Endothelial cell of umbilical vein (primary cell): ENCODE data around the gene NR5A1. TPM values are rescaled to one million over a fixed set of nuclear protein-coding genes. Genes with fewer than 3 reads are reported as not detected.

Experiments
- BruUV-seq: library from RNA; stranded (reverse); fragments of 400-500 nt; replicated peaks from 2 replicates; lab custom pipeline; 2021; lab: Mats Ljungman, UMichigan
- CTCF ChIA-PET: fragments of 300-600, 350-600 bp; sonication (Branson Sonifier 250); formaldehyde crosslinking; loops from one replicate; lab custom pipeline; 2021; ENCODE audit warnings: antibody characterized with exemption, inconsistent platforms; lab: Charles Lee
- POLR2A ChIA-PET: fragments of 300-600, 350-600 bp; sonication (Branson Sonifier 250); formaldehyde crosslinking; loops from one replicate; lab custom pipeline; 2021; ENCODE audit warnings: antibody characterized with exemption, inconsistent platforms; lab: Charles Lee
- DNase-seq: peaks from one replicate; pipeline ENCODE4 v3.0.0-alpha.2; 2011; ENCODE audit warnings: low read depth, low spot score
- FAIRE-seq: peaks from 2 replicates; lab custom pipeline; 2011; peaks lifted over from hg19 to GRCh38; lab: Jason Lieb, UNC
- H2AFZ ChIP-seq: 2 replicates; pipeline ENCODE4 v1.6.0; 2012; ENCODE audit warnings: low read depth, low read length, control low read depth, inconsistent platforms
- H3K27ac ChIP-seq: 2 replicates; pipeline ENCODE4 v1.5.1; 2011; ENCODE audit warnings: low read depth, mild to moderate bottlenecking, control low read depth, low read length, moderate library complexity; ENCODE audit not compliant: insufficient read depth
- H3K27me3 ChIP-seq, 2 experiments: 2 replicates each; pipeline versions ENCODE4 v1.6.0 to v1.6.1; 2011; ENCODE audit warnings: low read length in 2 of 2, mixed read lengths in 1 of 2; ENCODE audit not compliant: control insufficient read depth in 2 of 2, insufficient read depth in 2 of 2
- H3K36me3 ChIP-seq, 2 experiments: 2 replicates in 1 of 2; 3 replicates in 1 of 2; pipeline ENCODE4 v1.5.1; 2011; ENCODE audit warnings: low read length in 2 of 2, mild to moderate bottlenecking in 1 of 2, moderate library complexity in 1 of 2; ENCODE audit not compliant: control insufficient read depth in 2 of 2, insufficient read depth in 2 of 2; ENCODE audit errors: extremely low read depth in 1 of 2
- H3K4me1 ChIP-seq: 3 replicates; pipeline ENCODE4 v1.5.1; 2011; ENCODE audit warnings: mild to moderate bottlenecking, low read length; ENCODE audit not compliant: control insufficient read depth, insufficient read depth; ENCODE audit errors: extremely low read depth
- H3K4me2 ChIP-seq: 2 replicates; pipeline ENCODE4 v1.6.1; 2011; ENCODE audit warnings: low read length, control low read depth, mixed read lengths; ENCODE audit not compliant: insufficient read depth
- H3K4me3 ChIP-seq, 3 experiments: fragments of 200-600 bp in 1 of 3; sonication (generic), shearing (Covaris generic) in 1 of 3; replicated peaks in 1 of 3; 2 replicates each; pipeline ENCODE4 v1.5.1; 2011 to 2016; ENCODE audit warnings: control low read depth in 3 of 3, low read length in 3 of 3, mild to moderate bottlenecking in 2 of 3, inconsistent platforms in 1 of 3, low read depth in 1 of 3, moderate library complexity in 1 of 3; ENCODE audit not compliant: insufficient read depth in 1 of 3
- H3K79me2 ChIP-seq: 2 replicates; pipeline ENCODE4 v1.6.0; 2012; ENCODE audit warnings: low read length, inconsistent platforms; ENCODE audit not compliant: control insufficient read depth, insufficient read depth
- H3K9ac ChIP-seq: replicated peaks from 2 replicates; pipeline ENCODE3; 2011; ENCODE audit warnings: low read length, control low read depth; ENCODE audit not compliant: insufficient read depth; ENCODE audit errors: extremely low read depth
- H3K9me1 ChIP-seq: replicated peaks from 3 replicates; pipeline ENCODE4 v1.6.0; 2011; ENCODE audit warnings: mild to moderate bottlenecking, low read length; ENCODE audit not compliant: control insufficient read depth, insufficient read depth; ENCODE audit errors: extremely low read depth
- H3K9me3 ChIP-seq: replicated peaks from 2 replicates; pipeline ENCODE4 v1.5.1; 2012; ENCODE audit warnings: low read length, inconsistent platforms; ENCODE audit not compliant: control insufficient read depth, insufficient read depth
- H4K20me1 ChIP-seq: replicated peaks from 2 replicates; pipeline ENCODE3; 2011; ENCODE audit warnings: mild to moderate bottlenecking, low read length; ENCODE audit not compliant: control insufficient read depth, insufficient read depth; ENCODE audit errors: extremely low read depth
- EZH2 ChIP-seq: IDR thresholded peaks from 2 replicates; pipeline ENCODE4 v1.6.1; 2012; ENCODE audit warnings: borderline replicate concordance, low read depth, mild to moderate bottlenecking, moderate library complexity, low read length, inconsistent platforms; ENCODE audit not compliant: severe bottlenecking
- FOS ChIP-seq: IDR thresholded peaks from 2 replicates; pipeline ENCODE4 v1.6.1; 2011; ENCODE audit warnings: mild to moderate bottlenecking, low read length, moderate library complexity, borderline replicate concordance; ENCODE audit not compliant: insufficient read depth
- GATA2 ChIP-seq: IDR thresholded peaks from 2 replicates; pipeline ENCODE4 v1.7.0; 2011; ENCODE audit warnings: low read depth, mild to moderate bottlenecking, moderate library complexity, mixed read lengths, low read length; ENCODE audit not compliant: insufficient read length, insufficient read depth
- JUN ChIP-seq: IDR thresholded peaks from 2 replicates; pipeline ENCODE4 v1.6.1; 2011; ENCODE audit warnings: borderline replicate concordance, low read depth; ENCODE audit not compliant: insufficient read length, insufficient read depth
- MYC ChIP-seq: IDR thresholded peaks from one replicate; pipeline ENCODE4 v1.6.1; 2011; ENCODE audit warnings: mild to moderate bottlenecking, low read depth, low read length
- POLR2A ChIP-seq: IDR thresholded peaks from 2 replicates; pipeline ENCODE4 v1.6.1; 2012; ENCODE audit warnings: low read depth, mild to moderate bottlenecking, control low read depth, low read length
- POLR2AphosphoS5 ChIP-seq: IDR thresholded peaks from 2 replicates; pipeline ENCODE4 v1.6.1; 2012; ENCODE audit warnings: low read depth, mild to moderate bottlenecking, control low read depth, low read length, moderate library complexity; ENCODE audit not compliant: insufficient read depth
- dilution Hi-C: fragments of 300-500 bp; cut with MboI; formaldehyde crosslinking; loops from one replicate; pipeline ENCODE4 v1.15.0; 2019; ENCODE audit warnings: low sequenced_read_pairs; ENCODE audit not compliant: extremely low pct_ligation_motif_present
- intact Hi-C: fragments of 100-400 bp; cut with micrococcal nuclease; formaldehyde crosslinking; loops from one replicate; pipeline ENCODE4 v1.10.0; 2022
- polyA plus RNA-seq, 4 experiments: library from polyadenylated mRNA; depleted of rRNA in 3 of 4; stranded (reverse) in 3 of 4; unstranded in 1 of 4; fragments of >200 nt; gene quantifications; 2 replicates each; pipeline versions ENCODE4 v1.2.1 to v1.2.3, GENCODE V29; 2011 to 2012; ENCODE audit warnings: missing spikeins in 1 of 4
- total RNA-seq: library from RNA; stranded (reverse); gene quantifications from 2 replicates; pipeline ENCODE4 v1.2.3, GENCODE V29; 2021
- TF ChIP-seq, protein P1 (sequence below), 2 donors: IDR thresholded peaks; 1 replicate in 1 of 2; 2 replicates in 1 of 2; pipeline ENCODE4 v1.5.1; 2011; ENCODE audit warnings: low read length in 2 of 2, mild to moderate bottlenecking in 2 of 2, moderate library complexity in 2 of 2, control low read depth in 1 of 2, inconsistent platforms in 1 of 2, low read depth in 1 of 2; ENCODE audit not compliant: insufficient read depth in 1 of 2; ENCODE audit errors: extremely low read depth in 1 of 2

The NR5A1 gene
- total and polyA plus RNA-seq, 2 donors (not counting 3 experiments of a cell fraction or from before 2014, with no cell fraction given): not detected

DNA sequence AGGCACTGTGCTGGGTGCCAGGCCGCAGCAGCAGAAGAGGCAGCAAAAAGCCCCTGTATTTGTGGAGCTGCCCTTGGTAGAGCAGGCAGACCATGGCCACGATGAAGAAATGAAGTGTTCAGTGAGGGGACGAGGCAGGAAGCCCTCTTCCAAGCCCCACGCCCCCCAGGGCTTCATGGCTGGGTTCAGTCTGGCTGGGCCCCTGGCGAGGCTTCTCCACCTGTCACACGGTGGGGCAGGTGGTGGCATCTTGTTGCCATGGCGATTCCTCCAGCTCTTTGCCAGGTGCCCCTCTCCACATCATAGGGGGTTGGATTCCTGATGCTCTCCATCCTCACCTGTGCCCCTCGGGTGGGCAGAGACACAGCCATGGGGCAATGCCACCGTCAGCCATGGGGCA lies 35.4 kb downstream of the NR5A1 start:
- no peak for DNase-seq
- intact Hi-C loops: no loop called here
- H3K79me2 ChIP-seq: no peaks in the 10 kb centered on the region
- dilution Hi-C loops: no loop called here
- H4K20me1 ChIP-seq: no peaks in the 10 kb centered on the region
- no peak overlapping the region for H3K4me2 ChIP-seq
- H3K4me3 ChIP-seq: no peak overlapping the region
- H3K27ac ChIP-seq: no peak overlapping the region
- H3K9me1 ChIP-seq: no peaks in the 10 kb centered on the region
- peaks cover 0 to under 1% of the 10 kb centered on the region in 2 experiments for H3K27me3 ChIP-seq
- TF ChIP-seq MYC (no peak), JUN (no peak), EZH2 (no peak), POLR2AphosphoS5 (no peak), POLR2A (no peak), FOS (no peak), GATA2 (no peak)
- TF ChIP-seq, protein P1, sequence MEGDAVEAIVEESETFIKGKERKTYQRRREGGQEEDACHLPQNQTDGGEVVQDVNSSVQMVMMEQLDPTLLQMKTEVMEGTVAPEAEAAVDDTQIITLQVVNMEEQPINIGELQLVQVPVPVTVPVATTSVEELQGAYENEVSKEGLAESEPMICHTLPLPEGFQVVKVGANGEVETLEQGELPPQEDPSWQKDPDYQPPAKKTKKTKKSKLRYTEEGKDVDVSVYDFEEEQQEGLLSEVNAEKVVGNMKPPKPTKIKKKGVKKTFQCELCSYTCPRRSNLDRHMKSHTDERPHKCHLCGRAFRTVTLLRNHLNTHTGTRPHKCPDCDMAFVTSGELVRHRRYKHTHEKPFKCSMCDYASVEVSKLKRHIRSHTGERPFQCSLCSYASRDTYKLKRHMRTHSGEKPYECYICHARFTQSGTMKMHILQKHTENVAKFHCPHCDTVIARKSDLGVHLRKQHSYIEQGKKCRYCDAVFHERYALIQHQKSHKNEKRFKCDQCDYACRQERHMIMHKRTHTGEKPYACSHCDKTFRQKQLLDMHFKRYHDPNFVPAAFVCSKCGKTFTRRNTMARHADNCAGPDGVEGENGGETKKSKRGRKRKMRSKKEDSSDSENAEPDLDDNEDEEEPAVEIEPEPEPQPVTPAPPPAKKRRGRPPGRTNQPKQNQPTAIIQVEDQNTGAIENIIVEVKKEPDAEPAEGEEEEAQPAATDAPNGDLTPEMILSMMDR (IDR thresholded peaks at IDR 0.05; ENCODE audit: extremely low read depth in 1 of 2, insufficient read depth in 1 of 2, low read depth in 1 of 2, low read length in 2 of 2): no peak
- ChIA-PET POLR2A (no interaction called here), CTCF (interaction anchor here (1.0 kb wide), 1 partner anchor 15 kb away, joined by 3 read pairs; no protein-coding TSS in a partner anchor)
- H2AFZ ChIP-seq: no peak overlapping the region
- no peak overlapping the region for H3K9ac ChIP-seq
- H3K9me3 ChIP-seq: no peaks in the 10 kb centered on the region
- no TSS peak for BruUV-seq
- H3K36me3 ChIP-seq: no peaks in the 10 kb centered on the region
- H3K4me1 ChIP-seq: no peaks in the 10 kb centered on the region
- no peak for FAIRE-seq
